A673 (cell line): ENCODE data around the gene NME9.

ENCODE experiments used
- EZH2 ChIP-seq: fragments of 200-600 bp; sonication (generic); IDR thresholded peaks from 2 replicates; pipeline ENCODE4 v1.6.1; 2017; ENCODE audit warnings: borderline replicate concordance, low read depth, mild to moderate bottlenecking, mixed read lengths, antibody characterized with exemption, low read length; ENCODE audit not compliant: poor library complexity, severe bottlenecking
- TF ChIP-seq, protein P1 (sequence below): fragments of 300-800, 200-600 bp; sonication (generic); conservative IDR thresholded peaks from 2 replicates; pipeline ENCODE4 v1.5.1; 2017; ENCODE audit warnings: low read depth, mild to moderate bottlenecking, antibody characterized with exemption, low read length, moderate library complexity, mixed read lengths

DNA sequence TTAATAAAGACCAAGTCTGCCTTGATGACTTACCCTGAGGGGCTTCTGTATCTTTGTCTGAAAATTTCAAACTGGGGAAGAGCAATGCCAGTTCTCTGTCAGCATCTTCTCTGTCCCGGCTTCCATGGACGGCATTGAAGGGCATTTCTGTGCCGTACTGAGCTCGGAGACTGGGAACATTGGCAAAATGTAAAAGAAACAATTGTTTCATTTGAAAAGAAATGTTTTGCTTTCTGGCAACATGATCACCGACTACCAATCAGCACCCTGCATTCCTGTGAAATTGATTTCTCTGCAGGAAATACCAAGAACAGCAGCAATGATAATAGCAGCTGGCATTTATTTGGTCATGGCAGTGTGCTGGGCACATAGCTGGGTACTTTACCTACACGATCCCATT lies 26.2 kb downstream of the NME9 start:
- TF ChIP-seq, protein P1, sequence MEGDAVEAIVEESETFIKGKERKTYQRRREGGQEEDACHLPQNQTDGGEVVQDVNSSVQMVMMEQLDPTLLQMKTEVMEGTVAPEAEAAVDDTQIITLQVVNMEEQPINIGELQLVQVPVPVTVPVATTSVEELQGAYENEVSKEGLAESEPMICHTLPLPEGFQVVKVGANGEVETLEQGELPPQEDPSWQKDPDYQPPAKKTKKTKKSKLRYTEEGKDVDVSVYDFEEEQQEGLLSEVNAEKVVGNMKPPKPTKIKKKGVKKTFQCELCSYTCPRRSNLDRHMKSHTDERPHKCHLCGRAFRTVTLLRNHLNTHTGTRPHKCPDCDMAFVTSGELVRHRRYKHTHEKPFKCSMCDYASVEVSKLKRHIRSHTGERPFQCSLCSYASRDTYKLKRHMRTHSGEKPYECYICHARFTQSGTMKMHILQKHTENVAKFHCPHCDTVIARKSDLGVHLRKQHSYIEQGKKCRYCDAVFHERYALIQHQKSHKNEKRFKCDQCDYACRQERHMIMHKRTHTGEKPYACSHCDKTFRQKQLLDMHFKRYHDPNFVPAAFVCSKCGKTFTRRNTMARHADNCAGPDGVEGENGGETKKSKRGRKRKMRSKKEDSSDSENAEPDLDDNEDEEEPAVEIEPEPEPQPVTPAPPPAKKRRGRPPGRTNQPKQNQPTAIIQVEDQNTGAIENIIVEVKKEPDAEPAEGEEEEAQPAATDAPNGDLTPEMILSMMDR, result no peak
- no peak for TF ChIP-seq EZH2
